Right lobe of liver (tissue), 6 donors: ENCODE results near the gene CRK. TPM values are rescaled to one million over a fixed set of nuclear protein-coding genes. Genes with fewer than 3 reads are reported as not detected.

Source experiments
- ATAC-seq, 4 donors: fragments of 200-7000 bp; cut with Tn5 transposase; one replicate each; pipeline ENCODE4 v1.9.1; 2020; ENCODE audit warnings: mild to moderate bottlenecking in 4 of 4, moderate library complexity in 4 of 4
- DNase-seq, 3 donors: peaks; one replicate each; pipeline ENCODE4 v3.0.0-alpha.2; 2020
- H3K27ac ChIP-seq, 3 donors: fragments of 200-600 bp; one replicate each; pipeline ENCODE4 v1.8.0; 2022
- H3K27me3 ChIP-seq, 2 donors: fragments of 200-600 bp; one replicate each; pipeline ENCODE4 v1.8.0; 2022
- H3K36me3 ChIP-seq, 4 donors: fragments of 200-600 bp; sonication (generic) in 1 of 4; one replicate each; pipeline versions ENCODE4 v1.5.1 to v1.8.0; 2017 to 2022; ENCODE audit warnings: control low read depth in 1 of 4
- H3K4me1 ChIP-seq, 4 donors: fragments of 200-600 bp; sonication (generic) in 1 of 4; one replicate each; pipeline versions ENCODE4 v1.5.1 to v1.8.0; 2017 to 2022; ENCODE audit warnings: control low read depth in 1 of 4
- H3K4me3 ChIP-seq, 3 donors: fragments of 200-600 bp; one replicate each; pipeline ENCODE4 v1.8.0; 2022
- H3K9me3 ChIP-seq, 4 donors: fragments of 200-600 bp; sonication (generic) in 1 of 4; one replicate each; pipeline versions ENCODE4 v1.5.1 to v1.8.0; 2017 to 2022; ENCODE audit warnings: control low read depth in 1 of 4
- CTCF ChIP-seq, 4 donors: fragments of 200-600 bp in 3 of 4; fragments of 450-650 bp in 1 of 4; IDR thresholded peaks; one replicate each; pipeline versions ENCODE4 v1.5.1 to v1.8.0; 2016 to 2022; ENCODE audit warnings: antibody characterized with exemption in 4 of 4, mild to moderate bottlenecking in 2 of 4
- POLR2A ChIP-seq: fragments of 450-650 bp; IDR thresholded peaks from one replicate; pipeline ENCODE4 v1.6.1; 2017; ENCODE audit warnings: antibody characterized with exemption, mild to moderate bottlenecking
- WGBS: methylation state at CpG from one replicate; pipeline ENCODE4 v1.1.6; 2018; ENCODE audit warnings: low coverage, low lambda C conversion rate; ENCODE audit not compliant: insufficient coverage; ENCODE audit errors: missing lambda C conversion rate; 5-methylcytosine and 5-hydroxymethylcytosine counted together
- intact Hi-C, 2 donors: fragments of 100-400 bp; cut with DNase I; formaldehyde crosslinking; loops; one replicate each; pipeline versions ENCODE4 v1.11.2 to v1.14.1; 2022
- long read RNA-seq: library from polyadenylated mRNA; unstranded; transcript quantifications from one replicate; pipeline ENCODE4 v2.0.0, GENCODE V29; 2019
- total RNA-seq, 6 experiments: library from RNA; depleted of rRNA in 2 of 6; stranded (reverse); fragments of >200 nt in 2 of 6; fragmentation: NEBNext Ultra II Directional in 3 of 6; extraction: Animal tissue kit (Norgen Biotek cat#: 25700) in 3 of 6; gene quantifications; one replicate each; pipeline versions ENCODE4 v1.1.0 to v1.2.4, GENCODE V29; 2016 to 2023
- donor health status: DM: no; HTN: yes; CAD: no.
- donor health status: DM: no; HTN: no; CAD: no.
- donor health status: DM: no; HTN: no; CAD: no.
- donor health status: DM: no; HTN: yes; CAD: no.
- donor health status: DM: no; HTN: yes; CAD: no.

CRK gene
- 10 to 100 TPM; 33.9 to 58.6 (median 47.6) TPM for total RNA-seq
- long read RNA-seq, partial matches to known transcripts, result 1 of 3 reads
- long read RNA-seq, other reads (novel, unspliced or antisense), result 2 of 3 reads

- H3K9me3 ChIP-seq, result no peaks in the 10 kb centered on the region
- DNase-seq (peak; percentile 97 to 99 (median 99)), ATAC-seq (peak; percentile 81 to 91 (median 84))
- 0% methylated on average over 7 of the region's 93 CpGs for WGBS
- H3K4me3 ChIP-seq, result peak within 1 kb of the TSS; percentile 93 to 98 (median 98)
- intact Hi-C loops, result loop anchor here in 1 of 2 donors (10.0 kb wide), 1 partner anchor 91 kb away; no protein-coding TSS in a partner anchor
- TF ChIP-seq CTCF (IDR thresholded peaks at IDR 0.05) (no peak), POLR2A (peak; percentile 96)
- H3K27ac ChIP-seq, result peak within 1 kb of the TSS; percentile 97 to 98 (median 98)
- H3K36me3 ChIP-seq, result no peaks in the 10 kb centered on the region
- H3K27me3 ChIP-seq, result no peaks in the 10 kb centered on the region
- peaks cover 0 to 63% (median 19%) of the 10 kb centered on the region in 4 donors for H3K4me1 ChIP-seq
Observed at GRCh38 chr17:1455797-1456599, at the start of gene CRK. CRK (minus strand) TSS chr17:1456232; CDS start chr17:1456117, 115 bp downstream.

- Histone ChIP-seq H3K4me3 (no peak overlapping the region), H3K27ac (no peak overlapping the region), H3K9me3 (no peaks in the 10 kb centered on the region), H3K27me3 (no peaks in the 10 kb centered on the region), H3K36me3 (peaks cover 0 to 4% (median 1%) of the 10 kb centered on the region in 4 donors), H3K4me1 (no peaks in the 10 kb centered on the region)
- WGBS, result 92% methylated on average over 2 of the region's 5 CpGs
- no peak for TF ChIP-seq POLR2A
- no peak for TF ChIP-seq CTCF (IDR thresholded peaks at IDR 0.05)
- intact Hi-C loops, result no loop called here
- DNase-seq, result no peak
- ATAC-seq, result no peak
Observed at GRCh38 chr17:1505586-1505985, 49.6 kb upstream of the CRK start.

GRCh38 chr17:1504866-1505265 lies 48.8 kb upstream of the CRK start:
- WGBS, result no CpG with 5 or more reads among the region's 3 CpGs
- no peaks in the 10 kb centered on the region for H3K4me1 ChIP-seq
- H3K36me3 ChIP-seq, result peaks cover 0 to 4% (median 1%) of the 10 kb centered on the region in 4 donors
- H3K4me3 ChIP-seq, result no peak overlapping the region
- TF ChIP-seq CTCF (IDR thresholded peaks at IDR 0.05), result no peak
- TF ChIP-seq POLR2A, result no peak
- no peaks in the 10 kb centered on the region for H3K27me3 ChIP-seq
- H3K9me3 ChIP-seq, result no peaks in the 10 kb centered on the region
- ATAC-seq, result no peak
- no peak overlapping the region for H3K27ac ChIP-seq
- intact Hi-C loops, result no loop called here
- DNase-seq, result no peak

GRCh38 chr17:1503699-1504098 lies 47.7 kb upstream of the CRK start:
- H3K9me3 ChIP-seq, result no peaks in the 10 kb centered on the region
- peaks cover 0 to 2% (median 0%) of the 10 kb centered on the region in 4 donors for H3K36me3 ChIP-seq
- no peak overlapping the region for H3K4me3 ChIP-seq
- H3K4me1 ChIP-seq, result no peaks in the 10 kb centered on the region
- no peak overlapping the region for H3K27ac ChIP-seq
- no peak for ATAC-seq
- intact Hi-C loops, result no loop called here
- DNase-seq, result no peak
- H3K27me3 ChIP-seq, result no peaks in the 10 kb centered on the region
- 86% methylated on average over 9 of the region's 10 CpGs for WGBS
- TF ChIP-seq CTCF (IDR thresholded peaks at IDR 0.05), result no peak
- no peak for TF ChIP-seq POLR2A
